ENCODE results near the gene RTN4RL1. TPM values are rescaled to one million over a fixed set of nuclear protein-coding genes. Genes with fewer than 3 reads are reported as not detected.
A peak's percentile ranks its signal among the peaks of the same experiment; 100 is the strongest.

RTN4RL1 gene
- total and polyA plus RNA-seq, 7 donors = under 0.01 to 0.71 (median 0.48) TPM; not detected in 1

DNA sequence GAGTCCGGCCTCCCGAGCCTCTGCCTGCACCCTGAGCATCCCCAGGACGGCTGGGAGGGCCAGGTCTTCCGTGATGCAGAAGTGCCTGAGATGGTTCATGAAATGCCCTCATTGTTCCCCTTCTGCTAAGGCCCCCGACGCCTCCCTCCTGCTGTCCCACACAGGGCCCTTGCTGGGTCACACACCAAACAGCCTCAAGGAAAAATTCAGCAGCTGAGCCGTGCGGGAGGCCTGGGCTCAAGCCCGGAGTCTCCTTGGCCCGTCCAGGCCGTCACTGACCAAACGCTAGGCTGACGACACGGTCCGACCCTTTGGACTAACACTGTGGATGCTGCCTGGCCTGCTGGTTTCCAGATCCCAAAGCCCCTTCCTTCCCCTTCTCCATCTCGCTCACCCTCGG is 90.2 kb downstream of the RTN4RL1 start:
- peaks cover 0 to 13% (median 9%) of the 10 kb centered on the region in 4 donors for H3K4me1 ChIP-seq
- WGBS, 2 donors = 88 to 90% methylated on average over 17 of the region's 17 CpGs
- DNase-seq = no peak
- TF ChIP-seq POLR2A (IDR thresholded peaks at IDR 0.05) = no peak
- no peak for TF ChIP-seq POLR2AphosphoS5 (IDR thresholded peaks at IDR 0.05)
- TF ChIP-seq EP300 (IDR thresholded peaks at IDR 0.05) = no peak
- TF ChIP-seq, protein P1, sequence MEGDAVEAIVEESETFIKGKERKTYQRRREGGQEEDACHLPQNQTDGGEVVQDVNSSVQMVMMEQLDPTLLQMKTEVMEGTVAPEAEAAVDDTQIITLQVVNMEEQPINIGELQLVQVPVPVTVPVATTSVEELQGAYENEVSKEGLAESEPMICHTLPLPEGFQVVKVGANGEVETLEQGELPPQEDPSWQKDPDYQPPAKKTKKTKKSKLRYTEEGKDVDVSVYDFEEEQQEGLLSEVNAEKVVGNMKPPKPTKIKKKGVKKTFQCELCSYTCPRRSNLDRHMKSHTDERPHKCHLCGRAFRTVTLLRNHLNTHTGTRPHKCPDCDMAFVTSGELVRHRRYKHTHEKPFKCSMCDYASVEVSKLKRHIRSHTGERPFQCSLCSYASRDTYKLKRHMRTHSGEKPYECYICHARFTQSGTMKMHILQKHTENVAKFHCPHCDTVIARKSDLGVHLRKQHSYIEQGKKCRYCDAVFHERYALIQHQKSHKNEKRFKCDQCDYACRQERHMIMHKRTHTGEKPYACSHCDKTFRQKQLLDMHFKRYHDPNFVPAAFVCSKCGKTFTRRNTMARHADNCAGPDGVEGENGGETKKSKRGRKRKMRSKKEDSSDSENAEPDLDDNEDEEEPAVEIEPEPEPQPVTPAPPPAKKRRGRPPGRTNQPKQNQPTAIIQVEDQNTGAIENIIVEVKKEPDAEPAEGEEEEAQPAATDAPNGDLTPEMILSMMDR (IDR thresholded peaks at IDR 0.05) = no peak
- H3K9me3 ChIP-seq = no peaks in the 10 kb centered on the region
- no peaks in the 10 kb centered on the region for H3K27me3 ChIP-seq
- no peak overlapping the region for H3K4me3 ChIP-seq
- no peak overlapping the region for H3K27ac ChIP-seq
- intact Hi-C loops (cut with DNase I) = no loop called here
- H3K36me3 ChIP-seq = no peaks in the 10 kb centered on the region

DNA sequence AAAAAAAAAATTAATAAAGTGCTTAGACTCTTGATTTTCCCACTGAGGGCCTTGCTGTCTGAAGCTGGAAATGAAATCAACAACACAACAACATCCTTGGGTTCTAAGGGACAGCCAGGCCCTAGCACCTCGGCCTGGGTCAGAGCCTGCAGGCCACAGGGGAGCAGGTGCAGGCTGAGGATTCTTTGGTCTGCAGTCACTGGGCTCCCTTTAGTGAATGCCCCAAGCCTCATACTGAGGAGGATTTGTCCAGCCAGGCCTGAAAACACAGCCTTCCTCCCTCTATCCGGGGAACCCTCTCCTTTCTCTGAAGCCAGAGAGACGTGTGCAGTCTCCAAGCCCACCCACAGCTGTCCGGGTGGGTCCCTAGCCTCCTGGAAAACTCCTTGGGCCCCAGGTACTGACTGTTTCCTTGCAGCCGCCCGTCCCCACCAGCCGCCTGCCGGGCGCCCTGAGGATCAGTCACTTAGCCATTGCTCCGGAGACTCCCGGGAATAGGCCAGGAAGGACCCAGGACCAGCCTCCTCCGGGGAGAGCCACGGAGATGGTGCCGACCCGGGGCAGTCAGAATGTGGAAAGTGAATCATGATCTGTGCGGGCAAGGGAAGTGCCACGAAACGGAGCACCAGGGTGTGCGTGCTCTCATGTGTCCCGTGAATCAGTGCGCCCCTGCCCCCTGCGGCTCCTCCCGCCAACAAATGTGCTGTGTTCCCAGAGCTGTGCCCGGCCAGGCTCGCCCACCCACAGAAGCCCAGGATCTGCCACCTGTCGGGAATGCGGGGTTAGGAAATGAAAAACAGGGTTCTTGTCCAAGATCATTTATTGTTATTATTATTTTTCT is 91.0 kb downstream of the RTN4RL1 start:
- Histone ChIP-seq H3K4me3 (no peak overlapping the region), H3K27me3 (no peaks in the 10 kb centered on the region), H3K27ac (no peak overlapping the region), H3K36me3 (no peaks in the 10 kb centered on the region), H3K9me3 (no peaks in the 10 kb centered on the region), H3K4me1 (peaks cover 0 to 12% (median 9%) of the 10 kb centered on the region in 4 donors)
- no peak for TF ChIP-seq POLR2AphosphoS5 (IDR thresholded peaks at IDR 0.05)
- no peak for TF ChIP-seq POLR2A (IDR thresholded peaks at IDR 0.05)
- TF ChIP-seq EP300 (IDR thresholded peaks at IDR 0.05) = no peak
- TF ChIP-seq, protein P1 (IDR thresholded peaks at IDR 0.05) = no peak
- intact Hi-C loops (cut with DNase I) = no loop called here
- 89 to 93% methylated on average over 27 of the region's 27 CpGs for WGBS, 2 donors
- DNase-seq = no peak

DNA sequence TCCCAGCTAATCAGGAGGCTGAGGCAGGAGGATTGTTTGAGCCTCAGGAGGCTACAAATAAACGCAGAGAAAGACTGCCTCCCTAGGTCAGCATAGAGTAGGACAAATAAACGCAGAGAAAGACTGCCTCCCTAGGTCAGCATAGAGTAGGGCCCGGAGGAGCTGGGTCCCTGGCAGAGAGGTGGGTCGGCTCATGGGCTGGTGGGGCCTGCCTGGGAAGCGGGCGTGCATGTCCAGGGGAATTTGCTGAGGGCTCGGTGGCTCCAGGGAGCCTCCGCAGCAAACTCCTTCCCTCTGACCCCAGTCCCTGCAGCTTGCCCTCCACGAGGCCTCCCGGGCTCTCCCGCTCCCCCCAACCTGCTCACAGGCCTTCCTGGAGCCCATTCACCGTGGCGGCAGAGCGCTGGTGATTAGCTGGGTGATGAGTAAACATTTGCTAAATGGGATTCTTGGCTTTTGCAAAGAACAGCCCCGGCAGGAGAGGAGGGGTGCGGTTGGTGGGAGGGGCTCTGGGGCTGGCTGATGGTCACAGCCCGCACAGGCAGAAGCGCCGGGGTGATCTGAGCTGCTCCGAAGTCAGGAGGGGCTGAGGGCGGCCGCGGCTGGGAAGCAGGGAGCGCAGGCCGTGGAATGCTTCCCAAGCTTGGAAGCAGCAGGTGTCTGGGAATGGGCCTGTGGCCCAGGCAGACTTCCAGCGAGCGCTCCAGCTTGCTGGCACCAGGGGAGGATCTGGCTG is 93.1 kb downstream of the RTN4RL1 start:
- peak overlapping the region in 3 of 4 donors; percentile 11 to 22 (median 20) for H3K4me3 ChIP-seq
- no peak for TF ChIP-seq POLR2AphosphoS5 (IDR thresholded peaks at IDR 0.05)
- no peak for TF ChIP-seq POLR2A (IDR thresholded peaks at IDR 0.05)
- TF ChIP-seq, protein P1 (IDR thresholded peaks at IDR 0.05) = no peak
- no peak for TF ChIP-seq EP300 (IDR thresholded peaks at IDR 0.05)
- H3K27me3 ChIP-seq = no peaks in the 10 kb centered on the region
- H3K27ac ChIP-seq = peak overlapping the region in 1 of 4 donors; percentile 16
- H3K4me1 ChIP-seq = peaks cover 0 to 12% (median 9%) of the 10 kb centered on the region in 4 donors
- H3K36me3 ChIP-seq = no peaks in the 10 kb centered on the region
- intact Hi-C loops (cut with DNase I) = no loop called here
- 19 to 58% methylated on average over 27 of the region's 27 CpGs for WGBS, 2 donors
- DNase-seq = peak; percentile 77
- no peaks in the 10 kb centered on the region for H3K9me3 ChIP-seq

DNA sequence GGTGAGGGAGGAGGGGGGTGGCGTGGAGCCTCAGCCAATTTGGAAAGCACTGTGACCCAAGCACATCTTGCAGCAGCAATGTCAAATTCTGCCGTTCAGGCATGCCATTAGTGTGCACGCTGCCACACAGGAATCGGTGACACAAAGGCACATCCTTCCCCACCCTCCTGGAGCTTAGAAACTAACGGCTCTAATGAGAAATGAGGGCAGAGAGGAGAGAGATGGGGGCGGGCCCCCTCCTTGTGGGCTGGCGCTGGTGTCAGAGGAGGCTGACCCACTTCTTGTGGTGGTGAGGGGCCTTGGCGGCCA is 94.8 kb downstream of the RTN4RL1 start:
- WGBS, 2 donors = 58 to 66% methylated on average over 8 of the region's 8 CpGs
- Histone ChIP-seq H3K4me1 (peaks cover 0 to 12% (median 9%) of the 10 kb centered on the region in 4 donors), H3K4me3 (no peak overlapping the region), H3K36me3 (no peaks in the 10 kb centered on the region), H3K9me3 (no peaks in the 10 kb centered on the region), H3K27ac (no peak overlapping the region), H3K27me3 (no peaks in the 10 kb centered on the region)
- no peak for DNase-seq
- intact Hi-C loops (cut with DNase I) = no loop called here
- TF ChIP-seq POLR2A (IDR thresholded peaks at IDR 0.05) (no peak), POLR2AphosphoS5 (IDR thresholded peaks at IDR 0.05) (no peak), EP300 (IDR thresholded peaks at IDR 0.05) (no peak)
- TF ChIP-seq, protein P1 (IDR thresholded peaks at IDR 0.05) = no peak
